OCI-M2 (cell line): Measurements from ENCODE around the gene TNFRSF11A.

ENCODE experiments used
- DNase-seq: peaks from one replicate; lab custom pipeline; 2025; ENCODE audit not compliant: unreplicated experiment; lab: John Stamatoyannopoulos, UW

TNFRSF11A gene

DNA sequence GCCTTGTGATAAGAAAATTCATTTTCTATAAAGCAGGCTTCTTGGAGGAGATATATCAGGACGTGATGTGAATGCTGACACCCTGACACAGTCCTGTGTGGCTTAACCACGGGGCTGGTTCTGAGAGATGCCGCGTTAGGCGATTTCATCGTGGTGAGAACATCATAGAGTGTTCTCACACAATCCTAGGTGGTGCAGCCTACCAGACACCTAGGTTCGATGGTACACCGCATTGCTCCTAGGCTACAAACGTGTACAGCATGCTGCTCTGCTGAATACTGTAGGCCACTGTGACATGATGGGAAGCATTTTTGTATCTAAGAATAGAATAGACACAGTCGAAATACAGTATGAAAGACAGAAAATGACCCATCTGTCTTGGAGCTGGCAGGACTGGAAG lies 82.5 kb downstream of the TNFRSF11A start:
- DNase-seq: no peak

DNA sequence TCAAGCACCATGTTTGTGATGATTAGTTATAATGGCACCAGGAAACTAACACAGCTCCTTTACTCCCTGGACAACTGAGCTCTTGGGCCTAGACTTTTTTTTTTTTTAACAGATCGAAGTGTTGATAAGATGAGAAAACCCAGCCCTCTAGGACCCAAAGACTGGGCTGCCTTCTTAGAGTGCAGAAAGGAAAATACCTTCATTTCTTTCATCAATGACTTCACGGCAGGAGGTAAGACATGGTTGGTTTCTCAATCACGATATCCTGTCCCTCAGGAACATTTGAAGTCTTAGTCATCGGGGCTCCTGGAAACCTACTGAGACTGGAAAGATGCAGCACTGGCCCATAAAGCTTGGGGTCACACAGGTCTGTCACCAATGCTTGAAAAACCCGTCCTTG lies 84.7 kb downstream of the TNFRSF11A start:
- DNase-seq: no peak

DNA sequence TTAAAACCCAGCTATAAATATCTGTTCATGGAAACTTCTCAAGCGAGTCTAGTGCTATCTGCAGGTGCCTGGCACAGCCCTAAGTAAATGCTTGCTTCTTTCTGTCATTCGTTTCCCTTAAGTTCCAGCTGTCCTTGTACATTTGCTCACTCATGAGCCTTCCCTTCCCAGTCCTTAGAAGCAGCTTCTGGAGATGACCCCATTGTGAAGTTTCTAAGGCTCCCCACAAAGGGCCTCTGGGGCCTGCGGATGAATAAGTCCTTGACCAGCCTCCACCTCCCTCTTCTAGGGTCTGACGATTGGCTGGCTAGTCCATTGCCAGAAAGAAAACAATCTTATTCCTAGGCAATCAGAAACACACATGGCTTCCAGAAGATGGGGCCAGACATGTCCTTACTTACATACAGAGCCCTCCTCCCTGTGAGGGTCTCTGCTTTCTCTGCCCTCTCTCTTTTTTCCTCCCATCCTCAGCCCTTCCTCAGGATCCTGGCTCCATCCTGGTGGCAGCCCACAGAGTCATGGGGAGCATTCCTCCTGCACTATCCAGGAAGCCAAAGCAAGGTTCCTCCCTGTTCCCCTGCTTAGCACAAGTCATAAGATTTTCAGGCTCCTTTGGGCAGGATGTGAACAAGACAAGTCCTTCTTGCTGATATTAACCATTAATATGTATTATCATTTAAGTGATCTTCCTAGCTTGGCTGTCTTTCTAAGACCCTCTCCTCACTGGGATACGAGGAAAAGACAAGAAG lies 87.3 kb downstream of the TNFRSF11A start:
- no peak for DNase-seq

DNA sequence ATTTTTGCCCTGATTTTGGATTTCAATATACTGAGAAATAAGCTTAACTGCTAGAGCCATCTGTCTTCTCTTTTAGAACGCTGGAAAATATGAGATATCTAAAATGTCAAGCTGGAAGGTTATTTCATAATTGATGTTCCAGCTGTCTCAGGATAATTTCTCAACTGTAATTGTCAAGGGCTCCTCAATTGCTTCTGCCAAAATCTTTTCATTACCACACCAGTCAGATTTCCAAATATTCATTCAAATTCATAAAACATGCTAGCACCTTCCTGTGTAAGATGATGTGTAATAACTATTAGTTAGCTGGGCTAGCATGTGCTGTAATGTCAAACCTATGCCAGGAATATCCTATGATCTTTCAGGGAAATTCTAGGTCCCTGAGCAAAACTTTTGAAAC lies 88.1 kb downstream of the TNFRSF11A start:
- DNase-seq: no peak

DNA sequence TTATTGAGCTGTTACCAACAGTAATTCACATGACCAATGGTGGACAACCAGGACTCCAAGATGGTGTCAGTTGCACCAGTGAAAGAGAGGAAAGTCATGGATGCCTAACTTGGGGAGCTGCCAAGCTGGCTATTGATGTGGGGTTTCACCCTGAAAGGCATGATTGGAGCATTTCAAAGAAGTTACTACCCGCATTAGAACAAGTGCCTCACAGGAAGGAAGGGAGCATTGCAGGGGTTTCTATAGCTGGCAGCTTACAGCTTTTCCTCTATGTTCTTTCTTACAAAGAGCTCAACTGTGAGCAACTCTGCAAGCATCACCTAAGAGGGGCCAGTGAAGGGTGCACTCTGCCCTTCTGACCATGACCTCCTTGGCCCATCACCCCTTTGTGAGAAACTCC lies 93.1 kb downstream of the TNFRSF11A start:
- DNase-seq: no peak

DNA sequence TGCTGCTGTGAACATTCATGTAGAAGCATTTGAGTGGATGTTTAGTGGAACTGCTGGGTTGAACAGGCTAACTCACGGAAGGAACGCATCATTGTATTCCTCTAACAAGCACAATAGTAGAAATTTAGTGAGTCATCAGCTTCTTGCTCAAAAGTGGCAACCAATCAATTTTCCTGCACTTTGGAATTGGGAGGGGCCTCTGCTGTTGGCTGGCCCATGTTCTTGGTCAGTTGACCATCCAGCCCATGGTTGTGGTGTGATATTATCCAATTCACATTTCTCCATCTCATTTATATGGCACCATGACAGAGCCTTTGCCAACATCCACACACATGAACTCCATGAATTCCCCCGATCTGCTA lies 95.0 kb downstream of the TNFRSF11A start:
- DNase-seq: peak; percentile 9

DNA sequence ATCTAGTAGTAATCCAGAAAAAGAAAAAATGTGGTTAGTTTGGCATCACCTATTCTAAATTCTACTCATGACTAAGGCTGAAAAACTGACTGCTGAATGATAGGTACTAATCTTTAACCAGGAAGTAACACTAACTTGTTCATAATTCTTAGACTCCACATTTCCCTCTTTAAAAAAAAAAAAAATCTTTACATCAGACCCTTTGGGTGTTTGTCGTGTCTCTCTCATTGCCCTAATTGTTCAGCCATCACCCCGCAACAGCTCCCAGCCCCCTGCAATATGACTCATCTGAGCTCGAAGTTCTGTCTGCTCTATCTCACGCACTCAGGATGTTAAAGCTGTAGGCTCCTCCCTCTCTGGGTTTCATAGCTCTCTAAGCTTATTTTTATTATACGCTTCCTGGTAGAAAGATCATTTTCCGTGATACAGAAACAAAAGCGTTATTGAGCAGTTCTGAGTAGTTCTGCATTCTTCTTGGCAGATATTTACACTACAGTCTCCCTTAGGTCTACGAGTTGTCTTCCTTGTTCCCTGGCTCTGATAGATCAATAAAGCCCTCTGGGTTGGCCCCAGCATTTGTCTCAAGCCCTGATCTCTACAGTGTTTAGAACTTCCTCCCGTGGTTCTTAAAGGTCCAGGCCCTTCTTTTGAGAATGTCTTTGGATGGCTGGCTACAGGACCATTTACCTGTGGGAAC lies 95.6 kb downstream of the TNFRSF11A start:
- DNase-seq: peak; percentile 44

DNA sequence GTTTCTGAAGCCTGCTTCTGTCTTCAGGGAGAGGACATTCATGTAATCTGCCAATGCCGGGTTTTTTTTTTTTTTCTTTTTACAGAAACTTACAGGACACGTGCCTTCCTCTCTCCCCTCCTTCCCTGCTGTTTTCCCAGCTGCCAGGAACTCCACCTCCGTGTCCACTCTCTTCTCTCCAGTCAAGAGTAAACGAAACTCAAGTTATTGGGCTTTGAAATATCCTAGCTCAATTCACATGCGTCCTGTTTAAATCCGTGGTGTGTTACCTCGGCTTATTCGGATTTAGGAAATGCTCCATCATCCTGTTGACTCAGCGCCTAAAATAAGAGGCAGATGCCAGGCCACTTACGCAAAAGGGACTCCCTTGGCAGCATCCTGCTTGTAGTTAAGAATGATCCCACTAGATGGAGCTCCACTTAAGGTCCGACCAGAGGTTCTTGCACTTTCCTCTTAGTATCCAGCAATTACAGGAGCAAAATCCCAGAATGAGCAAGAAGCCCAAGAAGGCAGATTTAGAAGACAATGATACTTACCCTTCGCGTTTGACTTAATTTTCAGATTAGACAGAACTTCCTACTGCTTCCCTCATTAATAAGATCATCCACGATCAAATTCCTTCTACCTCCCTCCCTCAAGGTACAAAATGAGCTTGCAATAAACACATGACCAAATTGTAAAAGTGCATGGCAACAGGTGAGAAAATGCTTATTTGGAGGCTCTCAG lies 100.5 kb downstream of the TNFRSF11A start:
- peak; percentile 25 for DNase-seq

DNA sequence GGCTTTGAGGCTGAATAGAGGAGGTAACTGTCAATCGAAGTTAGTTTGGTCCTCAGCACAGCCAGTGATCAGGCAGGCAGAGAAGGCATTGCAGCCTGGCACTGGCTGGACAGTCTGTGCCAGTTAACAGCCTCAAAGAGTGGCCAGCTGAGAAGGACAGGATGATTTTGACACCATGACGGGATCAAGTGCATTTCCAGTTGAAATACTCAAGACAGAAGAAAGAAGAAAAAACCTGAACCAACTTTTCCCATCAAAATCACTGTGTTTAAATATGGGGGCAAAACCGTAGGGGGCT lies 101.0 kb downstream of the TNFRSF11A start:
- DNase-seq: no peak

DNA sequence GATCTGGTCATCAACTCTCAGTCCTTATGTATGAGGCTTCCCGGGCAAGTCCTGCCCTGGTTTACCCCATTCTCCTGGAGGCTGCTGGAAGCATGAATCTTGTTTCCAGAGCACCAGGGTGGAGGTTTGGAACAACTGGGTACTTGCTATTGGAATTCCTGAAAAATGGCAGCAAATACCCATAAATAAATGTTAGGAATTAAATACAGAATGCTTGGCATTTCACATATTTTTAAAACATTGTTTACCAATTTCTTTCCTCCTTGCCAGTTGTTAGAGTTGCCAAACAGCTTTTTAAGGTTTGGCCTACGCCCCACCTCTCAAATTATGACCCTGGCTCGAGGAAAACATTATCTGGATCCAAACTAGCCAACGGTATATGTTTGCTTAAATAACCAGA lies 107.1 kb downstream of the TNFRSF11A start:
- DNase-seq: no peak

DNA sequence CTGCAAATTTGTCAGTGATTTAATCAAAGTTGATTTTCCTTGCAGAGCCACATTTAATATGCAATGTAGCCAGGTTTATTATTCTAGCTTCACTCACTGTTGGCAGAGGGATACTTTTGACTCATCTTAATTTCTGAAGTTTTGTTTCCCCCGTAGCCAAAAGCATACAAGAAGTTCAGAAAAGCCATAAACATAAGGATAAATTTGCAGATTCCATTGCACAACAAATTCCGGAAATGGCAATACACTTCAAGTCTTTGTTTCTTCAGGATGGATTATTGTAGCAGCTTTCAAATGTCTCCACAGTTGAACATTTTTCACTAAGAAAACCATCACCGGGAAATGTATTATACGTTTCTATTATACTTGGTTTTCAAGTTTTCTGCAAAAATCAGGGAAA lies 109.7 kb downstream of the TNFRSF11A start:
- DNase-seq: no peak

DNA sequence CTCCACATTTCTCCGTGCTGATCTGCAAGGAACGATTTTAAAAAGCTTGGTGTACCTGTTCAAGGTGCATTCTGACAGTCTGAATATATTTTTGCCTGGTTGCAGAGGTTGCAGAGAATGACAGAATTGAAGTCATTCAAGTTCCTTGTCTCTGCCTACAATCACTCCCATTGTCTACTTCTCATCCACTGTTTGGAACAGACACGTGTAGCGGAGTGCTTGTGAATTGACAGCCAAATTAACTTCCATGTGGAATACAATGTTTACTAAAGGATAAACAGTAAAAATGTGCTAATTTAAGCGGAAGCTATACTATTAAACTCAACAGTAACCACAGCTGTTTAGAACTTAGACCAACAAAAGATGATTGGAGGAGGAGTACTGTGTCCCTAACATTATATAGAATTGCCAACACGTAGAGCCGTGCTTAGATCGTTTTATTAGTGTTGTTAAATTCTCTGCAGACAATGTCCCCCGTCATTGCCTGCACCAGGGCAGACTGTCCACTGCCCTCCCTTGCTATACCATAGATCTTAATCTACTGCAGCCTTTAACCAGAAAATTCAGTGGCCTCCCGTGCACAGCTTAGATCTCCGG lies 110.4 kb downstream of the TNFRSF11A start:
- DNase-seq: no peak

DNA sequence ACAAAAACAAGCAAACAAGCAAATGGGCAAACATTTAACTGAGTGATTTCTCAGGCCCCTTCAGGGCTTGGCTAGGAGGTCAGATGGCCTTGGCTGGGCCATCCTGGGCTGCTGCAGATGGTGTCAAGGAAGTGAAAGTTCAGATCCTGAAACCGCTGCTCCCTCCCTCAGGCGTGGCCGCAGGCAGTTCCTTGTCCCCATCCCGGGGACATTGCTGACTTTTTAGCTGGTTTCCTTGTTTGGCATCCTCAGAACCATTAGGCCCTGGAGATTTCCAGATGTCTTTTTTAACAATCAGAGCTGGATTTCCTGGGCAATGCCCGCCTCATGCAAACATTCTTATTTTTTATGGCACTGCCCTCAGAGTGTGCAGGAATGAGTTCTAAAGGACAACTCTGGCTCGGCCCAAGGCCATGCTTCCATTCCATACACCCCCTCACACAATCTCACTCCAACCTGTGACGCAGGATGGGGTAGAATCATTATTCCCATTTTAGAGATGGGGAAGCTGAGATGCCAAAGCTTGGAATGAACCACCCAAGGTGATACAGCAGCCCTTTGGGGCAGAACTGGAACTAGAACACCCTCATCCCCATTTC lies 111.6 kb downstream of the TNFRSF11A start:
- DNase-seq: no peak

DNA sequence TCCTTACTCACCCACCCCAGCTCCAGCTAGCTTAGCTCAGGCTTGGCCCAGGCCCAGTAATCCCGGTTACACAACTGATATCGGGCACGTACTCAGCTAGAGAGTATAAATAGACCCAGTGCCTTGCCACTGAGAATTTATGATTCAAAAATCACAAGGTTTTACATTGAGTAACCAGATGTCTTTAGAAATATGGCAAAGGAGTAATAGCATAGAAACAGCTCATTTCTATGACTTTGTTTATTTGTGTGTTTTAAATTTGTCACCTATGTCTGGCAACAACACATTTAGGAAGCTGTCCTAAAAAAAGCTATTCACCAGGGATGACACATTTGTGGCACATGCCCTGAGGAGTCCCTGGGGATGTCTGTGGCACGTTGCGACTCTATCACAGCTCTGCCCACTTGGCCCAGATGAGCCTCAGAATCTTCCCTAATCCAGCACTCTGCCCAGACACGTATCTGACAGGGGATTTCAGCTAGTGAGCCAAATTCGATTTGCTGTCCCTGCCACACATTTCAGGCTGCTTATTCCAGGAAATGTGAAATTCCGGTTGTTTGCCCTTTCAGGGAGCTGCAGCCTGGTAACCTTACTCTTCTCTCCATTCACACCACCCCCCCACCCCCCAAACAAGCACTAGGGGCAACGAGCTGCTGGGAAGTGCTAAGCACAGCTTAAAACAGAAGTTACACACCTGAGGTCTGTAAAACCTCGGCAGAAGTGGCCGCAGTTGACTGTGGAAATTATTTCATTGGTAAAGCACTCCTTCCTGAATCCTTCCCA lies 112.3 kb downstream of the TNFRSF11A start:
- no peak for DNase-seq

DNA sequence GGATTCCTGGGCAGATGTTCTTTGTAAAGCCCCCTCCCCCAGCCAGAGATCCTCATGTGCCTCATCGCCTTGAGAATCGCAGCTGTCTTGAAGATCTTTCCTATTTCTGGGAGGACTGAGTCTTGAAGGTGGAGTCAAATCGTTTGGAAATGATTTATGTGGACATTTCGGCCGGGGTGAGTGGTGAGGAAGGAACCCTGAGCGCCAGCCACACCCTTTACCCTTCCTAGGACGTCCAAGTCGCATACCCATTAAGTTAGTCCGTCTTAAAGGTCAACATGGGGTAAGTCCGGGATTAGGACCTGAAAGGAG lies 112.9 kb downstream of the TNFRSF11A start:
- DNase-seq: no peak

DNA sequence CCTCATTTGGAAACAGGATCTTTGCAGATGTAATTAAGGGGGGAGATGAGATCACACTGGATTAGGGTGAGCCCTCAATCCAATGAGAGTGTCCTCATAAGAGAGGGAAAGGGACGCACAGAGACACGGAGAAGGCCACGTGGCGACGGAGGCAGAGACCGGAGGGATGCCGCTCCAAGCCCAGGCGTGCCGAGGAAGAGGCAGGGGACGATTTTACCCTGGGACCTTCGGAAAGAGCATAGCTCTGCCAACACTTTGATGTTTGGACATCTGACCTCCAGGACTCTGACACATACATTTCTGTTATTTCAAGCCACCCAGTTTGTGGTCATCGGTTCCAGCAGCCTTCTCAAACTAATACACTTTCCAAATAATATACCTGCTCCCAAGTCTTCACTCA lies 113.3 kb downstream of the TNFRSF11A start:
- no peak for DNase-seq

DNA sequence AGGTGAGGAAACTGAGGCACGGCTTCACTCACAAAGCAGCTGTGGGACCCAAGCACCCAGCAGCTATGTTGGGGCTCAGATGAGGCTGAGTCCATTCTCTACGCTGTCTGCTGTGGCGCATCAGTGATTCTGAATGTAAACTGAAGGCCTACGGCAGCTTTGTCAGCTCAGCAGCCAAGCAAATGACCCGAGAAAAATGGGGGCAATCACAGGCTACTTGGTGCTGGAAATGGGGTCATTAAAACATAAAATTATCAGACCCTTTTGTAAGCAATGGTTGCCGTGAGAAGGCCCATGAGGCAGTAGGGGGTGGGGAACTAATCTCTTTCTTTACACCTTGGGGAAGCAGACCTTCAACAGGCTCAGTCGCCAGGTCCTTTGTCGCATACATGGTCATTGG lies 113.8 kb downstream of the TNFRSF11A start:
- DNase-seq: no peak
